COLO668 (cell line): ENCODE measurements around the gene DPH5.
A peak's percentile ranks its signal among the peaks of the same experiment; 100 is the strongest.
"Not testable (repeated sequence)": the region's sequence is repeated elsewhere in the genome, so short reads cannot be mapped to it uniquely, and the experiment has no call there.

Experiments
- DNase-seq: peaks from one replicate; lab custom pipeline; 2025; ENCODE audit not compliant: unreplicated experiment; lab: John Stamatoyannopoulos, UW

Gene DPH5

GRCh38 chr1:100989306-100990077 is 36.1 kb downstream of the DPH5 start:
- DNase-seq, result no peak

DNA sequence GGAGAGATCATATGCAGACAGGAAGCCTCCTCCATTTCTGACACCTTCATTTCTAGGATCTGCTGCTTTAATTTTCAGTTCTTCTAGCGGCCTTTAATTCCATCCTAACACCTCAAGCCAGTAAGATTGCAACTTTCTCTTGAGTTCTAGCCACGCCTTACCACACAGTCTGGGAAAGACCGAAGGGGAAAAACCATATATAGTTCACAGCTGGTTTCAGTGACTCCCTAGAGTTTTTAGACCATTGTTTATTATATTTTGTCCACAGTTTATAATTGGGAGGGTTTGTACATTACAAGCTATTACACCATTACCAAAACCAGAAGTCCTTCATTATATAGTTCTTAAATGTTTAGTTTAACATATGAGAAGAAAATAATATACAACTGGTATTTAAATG is 37.5 kb downstream of the DPH5 start:
- DNase-seq, result no peak

DNA sequence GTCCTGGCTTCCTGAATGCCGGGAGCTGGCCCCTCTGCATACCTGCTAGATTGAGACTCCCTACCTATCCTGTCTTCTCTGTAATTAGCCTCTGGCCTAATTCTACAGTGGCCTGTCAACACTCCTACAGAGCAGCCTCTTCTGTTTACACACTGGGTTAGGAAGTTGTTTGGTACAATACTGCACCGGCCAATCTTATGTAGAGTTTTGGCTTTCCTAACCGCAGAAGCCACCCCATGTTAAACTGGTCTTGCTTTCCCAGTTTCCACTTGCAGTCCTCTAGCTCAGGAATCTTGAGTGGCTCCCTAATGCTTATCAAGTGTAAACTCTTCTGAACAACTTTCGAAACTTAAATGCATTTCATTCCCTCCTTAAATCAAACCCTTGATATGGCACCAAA is 42.8 kb downstream of the DPH5 start:
- no peak for DNase-seq

DNA sequence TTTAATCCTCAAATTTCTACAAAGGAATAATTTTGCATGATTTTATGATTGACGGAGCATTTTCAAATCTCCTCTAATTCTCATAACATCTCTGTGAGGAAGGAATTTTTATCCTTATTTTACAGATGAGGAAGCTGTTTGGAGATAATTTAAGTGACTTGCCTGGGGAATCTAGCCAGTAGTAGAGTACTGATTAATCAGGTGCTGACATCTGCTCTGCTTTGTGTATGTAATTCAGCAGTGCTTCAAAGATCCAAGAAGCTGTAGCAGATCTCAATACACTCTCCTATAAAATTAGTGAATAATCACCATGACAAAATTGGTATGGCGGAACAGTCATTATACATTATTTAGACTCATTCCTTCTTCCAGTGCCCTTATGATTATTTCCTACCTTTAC is 46.0 kb downstream of the DPH5 start:
- no peak for DNase-seq

GRCh38 chr1:100976936-100977335 is 48.6 kb downstream of the DPH5 start:
- DNase-seq, result no peak

DNA sequence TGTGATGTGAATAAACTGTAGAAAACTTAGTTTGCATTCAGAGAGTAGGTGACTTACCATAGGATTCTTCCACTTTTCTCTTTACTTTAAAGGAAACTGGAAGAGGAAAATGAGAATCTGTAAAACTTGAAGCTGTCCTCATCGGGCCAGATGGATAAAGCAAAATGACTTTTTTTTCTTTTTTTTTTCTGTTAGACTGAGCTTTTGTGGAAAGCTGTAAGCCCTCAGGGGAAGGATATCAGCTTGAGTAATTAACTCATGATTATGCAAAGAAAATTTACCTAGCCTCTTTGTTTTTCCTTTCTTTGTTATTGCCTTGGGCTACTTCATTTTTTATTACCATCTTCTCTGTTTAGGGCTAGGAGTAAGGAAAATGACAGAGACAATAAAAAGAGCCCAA is 53.4 kb downstream of the DPH5 start:
- no peak for DNase-seq

DNA sequence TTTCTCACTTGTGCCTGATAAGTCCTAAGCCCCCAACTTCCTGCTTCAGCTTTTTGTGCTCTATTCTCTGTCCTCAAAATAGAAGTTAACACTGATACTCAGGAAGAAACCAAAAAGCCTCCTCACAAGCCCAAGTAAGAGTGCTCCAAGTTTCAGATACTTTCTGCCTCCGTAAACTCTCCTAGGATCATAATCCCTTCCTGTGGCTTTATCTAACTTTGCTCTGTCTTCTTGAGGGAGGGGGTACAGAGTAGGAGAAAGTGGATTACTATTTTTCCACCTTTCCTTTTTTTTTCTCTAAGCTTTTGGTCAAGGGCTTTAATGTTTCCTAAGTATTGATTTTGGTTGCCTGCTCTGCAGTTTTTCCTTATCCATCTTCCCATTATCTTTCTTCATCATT is 54.6 kb downstream of the DPH5 start:
- no peak for DNase-seq

GRCh38 chr1:100969327-100969726 is 56.3 kb downstream of the DPH5 start:
- DNase-seq, result no peak

GRCh38 chr1:100968621-100969020 is 57.0 kb downstream of the DPH5 start:
- no peak for DNase-seq

GRCh38 chr1:100960098-100960497 is 65.5 kb downstream of the DPH5 start:
- no peak for DNase-seq

- DNase-seq, result no peak
Observed at GRCh38 chr1:100959502-100960060, 66.0 kb downstream of the DPH5 start.

- DNase-seq, result no peak
Observed at GRCh38 chr1:100955322-100955721, 70.3 kb downstream of the DPH5 start.

DNA sequence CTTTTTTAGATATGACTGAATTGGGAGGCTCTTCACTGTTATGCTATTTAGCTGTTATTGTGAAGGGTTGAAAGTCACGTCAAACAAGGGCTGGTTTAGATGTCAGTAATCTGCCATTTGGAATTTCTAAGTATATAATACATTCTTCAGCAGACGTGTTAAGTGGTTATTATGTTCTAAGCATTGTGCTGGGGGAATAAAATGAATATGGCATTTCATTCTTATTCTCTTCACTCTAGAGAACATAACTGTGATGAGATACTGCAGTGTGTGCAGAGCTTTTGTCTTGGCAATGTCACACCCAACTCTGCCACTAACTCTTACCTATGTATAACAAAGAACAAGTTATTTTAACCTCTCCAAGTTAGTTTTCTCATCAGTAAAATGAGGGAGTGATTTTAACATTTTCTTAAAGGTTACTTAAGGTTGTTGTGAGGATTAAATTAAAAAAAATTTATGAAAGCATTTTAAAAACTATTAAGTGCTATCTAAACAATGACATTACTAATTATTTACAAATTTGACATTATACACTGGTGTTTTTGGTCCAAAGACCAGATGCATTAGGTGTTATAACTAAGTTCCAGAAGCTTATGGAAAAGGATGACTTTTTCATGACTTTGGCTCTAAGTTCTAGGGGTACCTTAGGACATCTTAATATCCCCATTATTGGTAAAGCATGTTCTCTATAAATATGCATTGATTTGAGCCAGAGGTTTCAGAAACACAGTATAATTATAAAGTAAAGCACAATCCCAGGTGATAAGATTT is 71.4 kb downstream of the DPH5 start:
- DNase-seq, result no peak

DNA sequence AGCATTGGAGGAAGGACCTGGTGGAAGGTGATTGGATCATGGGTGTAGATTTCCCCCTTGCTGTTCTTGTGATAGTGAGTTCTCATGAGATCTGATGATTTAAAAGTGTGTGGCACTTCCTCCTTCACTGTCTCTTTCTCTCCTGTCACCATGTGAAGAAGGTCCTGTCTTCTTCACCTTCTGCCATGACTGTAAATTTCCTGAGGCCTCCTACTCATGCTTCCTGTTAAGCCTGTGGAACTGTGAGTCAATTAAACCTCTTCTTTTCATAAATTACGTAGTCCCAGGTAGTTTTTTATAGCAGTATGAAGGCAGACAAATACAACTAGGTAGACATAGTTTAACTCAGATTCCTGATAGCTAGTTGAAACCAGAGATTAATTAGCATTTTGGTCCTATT is 72.6 kb downstream of the DPH5 start:
- not testable (repeated sequence) for DNase-seq

- no peak for DNase-seq
Observed at GRCh38 chr1:100952104-100952745, 73.4 kb downstream of the DPH5 start.

DNA sequence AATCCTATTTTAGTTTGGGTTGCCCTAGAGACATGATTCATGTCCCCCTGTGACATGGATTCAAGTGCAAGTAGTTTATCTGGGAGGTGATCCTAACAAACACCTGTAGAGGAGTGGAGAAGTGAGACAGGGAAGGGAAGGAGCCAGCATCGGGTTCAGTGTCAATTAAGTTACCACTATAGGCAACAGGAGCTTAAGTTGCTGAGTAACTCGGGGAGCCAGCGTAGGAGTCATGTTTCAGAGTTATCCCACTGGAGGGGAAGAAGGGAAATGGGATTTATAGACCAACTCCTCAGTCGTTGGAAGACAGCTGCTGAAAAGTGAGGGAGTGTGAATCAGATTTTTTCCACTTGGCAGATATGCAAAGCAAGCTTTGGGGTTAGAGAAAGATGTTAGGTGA is 74.8 kb downstream of the DPH5 start:
- no peak for DNase-seq

DNA sequence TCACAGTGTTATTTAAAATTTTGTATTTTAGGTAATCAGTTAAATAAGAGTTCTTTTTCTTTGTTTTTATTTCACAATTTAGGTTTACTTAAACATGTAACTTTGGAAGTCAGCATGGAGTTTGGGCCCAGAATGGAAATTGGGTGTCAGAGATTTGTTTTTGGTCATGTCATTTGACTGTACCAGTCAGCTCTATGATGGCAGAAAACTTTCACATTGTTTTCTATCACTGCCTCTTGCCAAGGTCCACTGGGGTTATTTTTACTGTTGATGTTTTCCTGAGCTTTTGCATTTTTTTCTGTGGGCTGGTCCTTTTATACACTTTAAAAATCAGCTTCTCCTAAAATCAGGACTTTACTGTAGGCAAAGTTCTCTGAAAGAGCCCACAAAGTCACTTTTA is 75.2 kb downstream of the DPH5 start:
- no peak for DNase-seq

DNA sequence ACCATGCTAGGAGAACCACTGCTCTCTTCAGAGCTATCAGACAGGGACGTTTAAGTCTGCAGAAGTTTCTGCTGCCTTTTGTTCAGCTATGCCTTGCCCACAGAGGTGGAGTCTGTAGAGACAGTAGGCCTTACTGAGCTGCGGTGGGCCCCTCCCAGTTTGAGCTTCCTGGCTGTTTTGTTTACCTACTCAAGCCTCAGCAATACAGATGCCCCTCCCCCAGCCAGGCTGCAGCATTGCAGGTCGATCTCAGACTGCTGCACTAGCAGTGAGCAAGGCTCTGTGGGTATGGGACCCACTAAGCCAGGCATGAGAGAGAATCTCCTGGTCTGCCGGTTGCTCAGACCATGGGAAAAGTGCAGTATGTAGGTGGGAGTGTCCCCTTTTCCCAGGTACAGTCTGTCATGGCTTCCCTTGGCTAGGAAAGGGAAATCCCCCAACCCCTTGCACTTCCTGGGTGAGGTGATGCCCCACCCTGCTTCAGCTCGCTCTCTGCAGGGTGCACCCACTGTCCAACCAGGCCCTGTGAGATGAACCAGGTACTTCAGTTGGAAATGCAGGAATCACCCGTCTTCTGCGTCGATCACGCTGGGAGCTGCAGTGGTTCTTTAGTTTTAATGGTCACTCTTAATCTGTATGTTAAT is 75.9 kb downstream of the DPH5 start:
- peak; percentile 87 for DNase-seq

- DNase-seq, result not testable (repeated sequence)
Observed at GRCh38 chr1:100948721-100949405, 76.7 kb downstream of the DPH5 start.

- DNase-seq, result not testable (repeated sequence)
Observed at GRCh38 chr1:100947816-100948215, 77.8 kb downstream of the DPH5 start.

DNA sequence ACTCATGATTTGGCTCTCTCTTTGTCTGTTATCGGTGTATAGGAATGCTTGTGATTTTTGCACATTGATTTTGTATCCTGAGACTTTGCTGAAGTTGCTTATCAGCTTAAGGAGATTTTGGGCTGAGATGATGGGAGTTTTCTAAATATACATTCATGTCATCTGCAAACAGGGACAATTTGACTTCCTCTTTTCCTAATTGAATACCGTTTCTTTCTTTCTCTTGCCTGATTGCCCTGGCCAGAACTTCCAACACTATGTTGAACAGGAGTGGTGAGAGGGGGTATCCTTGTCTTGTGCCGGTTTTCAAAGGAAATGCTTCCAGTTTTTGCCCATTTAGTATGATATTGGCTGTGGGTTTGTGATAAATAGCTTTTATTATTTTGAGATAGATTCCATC is 79.5 kb downstream of the DPH5 start:
- not testable (repeated sequence) for DNase-seq
